Measurements from ENCODE around the gene SEMA4B.

GRCh38 chr15:90188914-90189748, 12.0 kb upstream of the SEMA4B start:
- TF ChIP-seq, protein P1, sequence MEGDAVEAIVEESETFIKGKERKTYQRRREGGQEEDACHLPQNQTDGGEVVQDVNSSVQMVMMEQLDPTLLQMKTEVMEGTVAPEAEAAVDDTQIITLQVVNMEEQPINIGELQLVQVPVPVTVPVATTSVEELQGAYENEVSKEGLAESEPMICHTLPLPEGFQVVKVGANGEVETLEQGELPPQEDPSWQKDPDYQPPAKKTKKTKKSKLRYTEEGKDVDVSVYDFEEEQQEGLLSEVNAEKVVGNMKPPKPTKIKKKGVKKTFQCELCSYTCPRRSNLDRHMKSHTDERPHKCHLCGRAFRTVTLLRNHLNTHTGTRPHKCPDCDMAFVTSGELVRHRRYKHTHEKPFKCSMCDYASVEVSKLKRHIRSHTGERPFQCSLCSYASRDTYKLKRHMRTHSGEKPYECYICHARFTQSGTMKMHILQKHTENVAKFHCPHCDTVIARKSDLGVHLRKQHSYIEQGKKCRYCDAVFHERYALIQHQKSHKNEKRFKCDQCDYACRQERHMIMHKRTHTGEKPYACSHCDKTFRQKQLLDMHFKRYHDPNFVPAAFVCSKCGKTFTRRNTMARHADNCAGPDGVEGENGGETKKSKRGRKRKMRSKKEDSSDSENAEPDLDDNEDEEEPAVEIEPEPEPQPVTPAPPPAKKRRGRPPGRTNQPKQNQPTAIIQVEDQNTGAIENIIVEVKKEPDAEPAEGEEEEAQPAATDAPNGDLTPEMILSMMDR (IDR thresholded peaks at IDR 0.05) = no peak
- no peak for TF ChIP-seq POLR2A (IDR thresholded peaks at IDR 0.05)

Measured in body of pancreas (tissue), 4 donors.